MM.1S (cell line): ENCODE measurements around the gene ASIC1.

Experiments
- EZH2 ChIP-seq: fragments of 300-600 bp; sonication (generic); optimal IDR thresholded peaks from 2 replicates; pipeline ENCODE3; 2017; ENCODE audit warnings: low read depth, mild to moderate bottlenecking, antibody characterized with exemption, low read length, mixed read lengths
- TF ChIP-seq, protein P1 (sequence below): fragments of 300-600 bp; sonication (generic); IDR thresholded peaks from 2 replicates; pipeline ENCODE4 v1.5.1; 2016; ENCODE audit warnings: antibody characterized with exemption, low read length, mixed read lengths

DNA sequence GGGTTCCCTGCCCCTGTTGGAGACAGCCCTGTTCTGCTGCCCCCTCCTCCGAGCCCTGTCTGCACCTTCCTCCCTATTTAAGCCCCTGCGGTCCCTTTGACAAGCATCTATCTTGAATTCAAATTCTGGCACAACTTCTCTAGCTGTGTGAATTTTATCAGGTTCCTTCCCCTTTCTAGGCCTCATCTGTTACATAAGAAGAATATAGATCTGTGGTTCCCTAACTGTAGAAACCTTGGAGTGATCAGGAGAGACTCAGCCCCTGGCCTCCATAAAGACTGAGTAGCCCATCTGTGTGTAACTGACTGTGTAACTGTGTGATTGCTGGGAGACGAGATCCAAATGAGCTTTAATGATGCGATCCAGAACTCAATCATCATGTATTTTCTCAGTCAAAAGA, 19.1 kb upstream of the ASIC1 start:
- TF ChIP-seq EZH2: no peak
- TF ChIP-seq, protein P1, sequence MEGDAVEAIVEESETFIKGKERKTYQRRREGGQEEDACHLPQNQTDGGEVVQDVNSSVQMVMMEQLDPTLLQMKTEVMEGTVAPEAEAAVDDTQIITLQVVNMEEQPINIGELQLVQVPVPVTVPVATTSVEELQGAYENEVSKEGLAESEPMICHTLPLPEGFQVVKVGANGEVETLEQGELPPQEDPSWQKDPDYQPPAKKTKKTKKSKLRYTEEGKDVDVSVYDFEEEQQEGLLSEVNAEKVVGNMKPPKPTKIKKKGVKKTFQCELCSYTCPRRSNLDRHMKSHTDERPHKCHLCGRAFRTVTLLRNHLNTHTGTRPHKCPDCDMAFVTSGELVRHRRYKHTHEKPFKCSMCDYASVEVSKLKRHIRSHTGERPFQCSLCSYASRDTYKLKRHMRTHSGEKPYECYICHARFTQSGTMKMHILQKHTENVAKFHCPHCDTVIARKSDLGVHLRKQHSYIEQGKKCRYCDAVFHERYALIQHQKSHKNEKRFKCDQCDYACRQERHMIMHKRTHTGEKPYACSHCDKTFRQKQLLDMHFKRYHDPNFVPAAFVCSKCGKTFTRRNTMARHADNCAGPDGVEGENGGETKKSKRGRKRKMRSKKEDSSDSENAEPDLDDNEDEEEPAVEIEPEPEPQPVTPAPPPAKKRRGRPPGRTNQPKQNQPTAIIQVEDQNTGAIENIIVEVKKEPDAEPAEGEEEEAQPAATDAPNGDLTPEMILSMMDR: no peak
